ENCODE results near the gene RGS17.
"Not testable (repeated sequence)": the region's sequence is repeated elsewhere in the genome, so short reads cannot be mapped to it uniquely, and the experiment has no call there.

The RGS17 gene

DNA sequence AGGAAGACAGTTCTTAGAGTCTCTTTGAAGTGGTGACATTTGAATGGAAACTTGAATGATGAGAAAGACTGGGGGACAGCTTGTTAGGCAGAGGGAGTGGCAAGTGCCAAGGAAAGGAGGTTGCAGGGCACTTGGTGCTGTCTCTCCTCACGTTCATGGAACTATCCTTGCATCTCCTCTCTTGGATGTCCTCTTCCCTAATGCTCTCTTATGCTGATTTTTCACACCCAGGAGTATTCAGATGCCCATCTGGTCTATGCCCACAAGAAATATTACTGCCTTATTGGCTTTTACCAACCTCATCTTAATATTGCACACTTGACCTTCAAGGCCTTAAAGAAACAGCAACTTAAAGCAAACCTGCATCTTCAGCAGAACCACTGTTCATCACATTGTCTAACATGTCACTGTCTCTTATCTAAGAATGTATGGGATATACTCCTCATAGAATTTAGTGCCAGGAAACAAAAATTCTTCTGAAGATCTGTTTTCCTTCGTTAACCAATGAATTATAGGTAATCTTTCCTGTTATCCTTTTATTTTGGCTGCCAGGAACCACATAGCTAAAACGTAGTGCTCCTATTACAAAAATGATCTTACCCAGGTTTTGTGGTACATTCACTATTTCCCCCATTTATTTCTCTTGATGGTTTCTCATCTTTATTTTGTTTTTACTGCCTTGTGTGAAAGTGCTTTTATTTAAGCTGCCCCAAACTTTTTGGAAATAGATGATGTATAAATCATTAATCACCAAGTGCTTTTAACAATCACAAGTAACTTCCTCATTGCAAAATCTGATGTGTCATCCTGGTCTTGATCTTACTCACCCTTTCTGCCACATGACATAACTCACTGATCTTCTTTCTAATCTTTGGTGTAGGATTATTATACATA, 12.8 kb downstream of the RGS17 start:
- Histone ChIP-seq H3K36me3 (ENCODE audit: control insufficient read depth in 1 of 2, insufficient read depth in 2 of 2, low read depth in 1 of 2, low read length in 2 of 2) (peaks cover 0 to 10% of the 10 kb centered on the region in 2 experiments), H2AFZ (ENCODE audit: low read depth, low read length) (no peak overlapping the region), H3K4ac (ENCODE audit: low read depth in 1 of 2, low read length in 2 of 2) (no peak overlapping the region), H3K14ac (ENCODE audit: low read length in 2 of 2) (no peak overlapping the region), H2BK15ac (ENCODE audit: low read depth, poor library complexity, severe bottlenecking) (no peak overlapping the region), H3K4me2 (ENCODE audit: low read length, poor library complexity, severe bottlenecking) (no peak overlapping the region), H3K27me3 (ENCODE audit: control insufficient read depth in 1 of 2, insufficient read depth in 1 of 2, low read length in 2 of 2) (no peaks in the 10 kb centered on the region), H3K27ac (ENCODE audit: low read length, poor library complexity, severe bottlenecking) (peak overlapping the region; percentile 52), H2BK5ac (ENCODE audit: low read depth, low read length, poor library complexity, severe bottlenecking) (no peak overlapping the region), H2BK12ac (ENCODE audit: low read length in 2 of 2) (peak overlapping the region in 1 of 2 experiments; percentile 80), H3K23ac (ENCODE audit: low read length in 2 of 2) (no peak overlapping the region), H3K9me3 (ENCODE audit: control insufficient read depth, low read length) (peaks cover 8% of the 10 kb centered on the region), H3K9ac (ENCODE audit: low read length) (peak overlapping the region; percentile 59), H3K79me1 (replicated peaks; ENCODE audit: low read length, poor library complexity, severe bottlenecking) (no peaks in the 10 kb centered on the region), H3K18ac (ENCODE audit: low read depth in 1 of 2, low read length in 2 of 2) (peak overlapping the region in 1 of 2 experiments; percentile 83), H2AK5ac (ENCODE audit: low read length, severe bottlenecking) (no peak overlapping the region), H4K8ac (ENCODE audit: low read length) (no peak overlapping the region), H3K4me1 (ENCODE audit: control insufficient read depth, insufficient read depth, low read depth, low read length) (peaks cover 3% of the 10 kb centered on the region), H3K4me3 (ENCODE audit: insufficient read depth in 1 of 2, low read depth in 1 of 2, low read length in 2 of 2) (peak overlapping the region in 1 of 2 experiments; percentile 25), H4K91ac (ENCODE audit: low read length) (no peak overlapping the region), H2BK120ac (ENCODE audit: low read depth, low read length) (no peak overlapping the region)
- DNase-seq = peak; percentile 75
- 61% methylated on average over 3 of the region's 3 CpGs for WGBS

GRCh38 chr6:153111082-153111481, 20.0 kb downstream of the RGS17 start:
- H3K79me1 ChIP-seq (replicated peaks; ENCODE audit: low read length, poor library complexity, severe bottlenecking); H3K4me2 ChIP-seq (ENCODE audit: low read length, poor library complexity, severe bottlenecking); H3K4me3 ChIP-seq (ENCODE audit: insufficient read depth in 1 of 2, low read depth in 1 of 2, low read length in 2 of 2); H2BK120ac ChIP-seq (ENCODE audit: low read depth, low read length); H2AFZ ChIP-seq (ENCODE audit: low read depth, low read length); H3K18ac ChIP-seq (ENCODE audit: low read depth in 1 of 2, low read length in 2 of 2); H3K4me1 ChIP-seq (ENCODE audit: control insufficient read depth, insufficient read depth, low read depth, low read length); H3K14ac ChIP-seq (ENCODE audit: low read length in 2 of 2); H2BK12ac ChIP-seq (ENCODE audit: low read length in 2 of 2); H4K91ac ChIP-seq (ENCODE audit: low read length); H2BK15ac ChIP-seq (ENCODE audit: low read depth, poor library complexity, severe bottlenecking); H4K8ac ChIP-seq (ENCODE audit: low read length); H3K23ac ChIP-seq (ENCODE audit: low read length in 2 of 2); H3K4ac ChIP-seq (ENCODE audit: low read depth in 1 of 2, low read length in 2 of 2); H3K36me3 ChIP-seq (ENCODE audit: control insufficient read depth in 1 of 2, insufficient read depth in 2 of 2, low read depth in 1 of 2, low read length in 2 of 2); H3K9ac ChIP-seq (ENCODE audit: low read length); H3K27ac ChIP-seq (ENCODE audit: low read length, poor library complexity, severe bottlenecking); H2BK5ac ChIP-seq (ENCODE audit: low read depth, low read length, poor library complexity, severe bottlenecking); H3K27me3 ChIP-seq (ENCODE audit: control insufficient read depth in 1 of 2, insufficient read depth in 1 of 2, low read length in 2 of 2); H2AK5ac ChIP-seq (ENCODE audit: low read length, severe bottlenecking): not testable (repeated sequence)
- peak; percentile 56 for DNase-seq
- peaks cover 12% of the 10 kb centered on the region for H3K9me3 ChIP-seq (ENCODE audit: control insufficient read depth, low read length)
- WGBS = 50% methylated on average over 9 of the region's 9 CpGs

- Histone ChIP-seq H3K4ac (ENCODE audit: low read depth in 1 of 2, low read length in 2 of 2) (peak overlapping the region in 1 of 2 experiments; percentile 43), H3K9me3 (ENCODE audit: control insufficient read depth, low read length) (peaks cover 12% of the 10 kb centered on the region), H3K18ac (ENCODE audit: low read depth in 1 of 2, low read length in 2 of 2) (peak overlapping the region; percentile 15 to 50), H4K8ac (ENCODE audit: low read length) (peak overlapping the region; percentile 45), H2BK12ac (ENCODE audit: low read length in 2 of 2) (peak overlapping the region in 1 of 2 experiments; percentile 8), H3K14ac (ENCODE audit: low read length in 2 of 2) (peak overlapping the region in 1 of 2 experiments; percentile 23), H4K91ac (ENCODE audit: low read length) (peak overlapping the region; percentile 3), H3K79me1 (replicated peaks; ENCODE audit: low read length, poor library complexity, severe bottlenecking) (peaks cover 10% of the 10 kb centered on the region)
- not testable (repeated sequence) for H3K4me3 ChIP-seq (ENCODE audit: insufficient read depth in 1 of 2, low read depth in 1 of 2, low read length in 2 of 2); H2BK15ac ChIP-seq (ENCODE audit: low read depth, poor library complexity, severe bottlenecking); H3K36me3 ChIP-seq (ENCODE audit: control insufficient read depth in 1 of 2, insufficient read depth in 2 of 2, low read depth in 1 of 2, low read length in 2 of 2); H3K4me2 ChIP-seq (ENCODE audit: low read length, poor library complexity, severe bottlenecking); H2BK5ac ChIP-seq (ENCODE audit: low read depth, low read length, poor library complexity, severe bottlenecking); H2AK5ac ChIP-seq (ENCODE audit: low read length, severe bottlenecking); H2BK120ac ChIP-seq (ENCODE audit: low read depth, low read length); H2AFZ ChIP-seq (ENCODE audit: low read depth, low read length); H3K27me3 ChIP-seq (ENCODE audit: control insufficient read depth in 1 of 2, insufficient read depth in 1 of 2, low read length in 2 of 2); DNase-seq; H3K27ac ChIP-seq (ENCODE audit: low read length, poor library complexity, severe bottlenecking); H3K23ac ChIP-seq (ENCODE audit: low read length in 2 of 2); H3K9ac ChIP-seq (ENCODE audit: low read length); H3K4me1 ChIP-seq (ENCODE audit: control insufficient read depth, insufficient read depth, low read depth, low read length)
- 98% methylated on average over 11 of the region's 11 CpGs for WGBS
These were observed 20.5 kb downstream of the RGS17 start for GRCh38 chr6:153110612-153111011.

DNA sequence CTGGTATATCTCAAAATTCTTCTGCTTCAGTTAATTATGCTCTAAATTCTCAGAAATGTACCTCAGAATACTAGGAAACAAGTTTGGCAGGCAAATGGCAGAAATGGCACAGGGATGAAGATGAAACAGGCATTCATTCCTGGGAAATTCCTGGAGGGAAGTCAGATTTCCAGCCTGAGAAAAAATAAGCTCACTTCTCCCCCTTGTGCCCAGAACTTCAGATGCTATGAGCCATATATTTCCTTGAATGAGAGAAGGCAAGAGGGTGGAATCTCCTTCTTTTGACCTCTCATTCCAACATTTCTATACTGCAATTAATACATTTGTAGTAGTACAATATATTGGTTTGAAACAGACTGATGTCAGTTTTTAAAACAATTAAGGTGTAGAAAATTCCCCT, 22.8 kb downstream of the RGS17 start:
- H3K14ac ChIP-seq (ENCODE audit: low read length in 2 of 2) = no peak overlapping the region
- no peak overlapping the region for H2BK5ac ChIP-seq (ENCODE audit: low read depth, low read length, poor library complexity, severe bottlenecking)
- DNase-seq = peak; percentile 52
- no peak overlapping the region for H3K18ac ChIP-seq (ENCODE audit: low read depth in 1 of 2, low read length in 2 of 2)
- H3K9ac ChIP-seq (ENCODE audit: low read length) = no peak overlapping the region
- no peak overlapping the region for H3K23ac ChIP-seq (ENCODE audit: low read length in 2 of 2)
- H2BK12ac ChIP-seq (ENCODE audit: low read length in 2 of 2) = no peak overlapping the region
- no peak overlapping the region for H2BK120ac ChIP-seq (ENCODE audit: low read depth, low read length)
- H3K27ac ChIP-seq (ENCODE audit: low read length, poor library complexity, severe bottlenecking) = no peak overlapping the region
- H3K4me3 ChIP-seq (ENCODE audit: insufficient read depth in 1 of 2, low read depth in 1 of 2, low read length in 2 of 2) = no peak overlapping the region
- H3K9me3 ChIP-seq (ENCODE audit: control insufficient read depth, low read length) = peaks cover 4% of the 10 kb centered on the region
- no peak overlapping the region for H4K91ac ChIP-seq (ENCODE audit: low read length)
- H3K4me1 ChIP-seq (ENCODE audit: control insufficient read depth, insufficient read depth, low read depth, low read length) = peaks cover 9% of the 10 kb centered on the region
- peaks cover 0 to 4% of the 10 kb centered on the region in 2 experiments for H3K36me3 ChIP-seq (ENCODE audit: control insufficient read depth in 1 of 2, insufficient read depth in 2 of 2, low read depth in 1 of 2, low read length in 2 of 2)
- H3K27me3 ChIP-seq (ENCODE audit: control insufficient read depth in 1 of 2, insufficient read depth in 1 of 2, low read length in 2 of 2) = no peaks in the 10 kb centered on the region
- H4K8ac ChIP-seq (ENCODE audit: low read length) = no peak overlapping the region
- no peak overlapping the region for H2AFZ ChIP-seq (ENCODE audit: low read depth, low read length)
- no peak overlapping the region for H3K4me2 ChIP-seq (ENCODE audit: low read length, poor library complexity, severe bottlenecking)
- no peak overlapping the region for H2BK15ac ChIP-seq (ENCODE audit: low read depth, poor library complexity, severe bottlenecking)
- no peak overlapping the region for H3K4ac ChIP-seq (ENCODE audit: low read depth in 1 of 2, low read length in 2 of 2)
- H3K79me1 ChIP-seq (replicated peaks; ENCODE audit: low read length, poor library complexity, severe bottlenecking) = peaks cover 16% of the 10 kb centered on the region
- H2AK5ac ChIP-seq (ENCODE audit: low read length, severe bottlenecking) = no peak overlapping the region

All from mesenchymal stem cell (in vitro differentiated cells and primary cell).